GM18505 (cell line): ENCODE data around the gene ARFGAP1.

Experiments used
- ATAC-seq: cut with Tn5 transposase; IDR thresholded peaks from one replicate; pipeline ENCODE4 v1.9.1; 2021; ENCODE audit not compliant: unreplicated experiment
- POLR2A ChIP-seq: IDR thresholded peaks from 4 replicates; pipeline ENCODE4 v1.6.1; 2011; ENCODE audit warnings: borderline replicate concordance; ENCODE audit not compliant: insufficient read depth, insufficient read length; ENCODE audit errors: extremely low read depth

The ARFGAP1 gene

DNA sequence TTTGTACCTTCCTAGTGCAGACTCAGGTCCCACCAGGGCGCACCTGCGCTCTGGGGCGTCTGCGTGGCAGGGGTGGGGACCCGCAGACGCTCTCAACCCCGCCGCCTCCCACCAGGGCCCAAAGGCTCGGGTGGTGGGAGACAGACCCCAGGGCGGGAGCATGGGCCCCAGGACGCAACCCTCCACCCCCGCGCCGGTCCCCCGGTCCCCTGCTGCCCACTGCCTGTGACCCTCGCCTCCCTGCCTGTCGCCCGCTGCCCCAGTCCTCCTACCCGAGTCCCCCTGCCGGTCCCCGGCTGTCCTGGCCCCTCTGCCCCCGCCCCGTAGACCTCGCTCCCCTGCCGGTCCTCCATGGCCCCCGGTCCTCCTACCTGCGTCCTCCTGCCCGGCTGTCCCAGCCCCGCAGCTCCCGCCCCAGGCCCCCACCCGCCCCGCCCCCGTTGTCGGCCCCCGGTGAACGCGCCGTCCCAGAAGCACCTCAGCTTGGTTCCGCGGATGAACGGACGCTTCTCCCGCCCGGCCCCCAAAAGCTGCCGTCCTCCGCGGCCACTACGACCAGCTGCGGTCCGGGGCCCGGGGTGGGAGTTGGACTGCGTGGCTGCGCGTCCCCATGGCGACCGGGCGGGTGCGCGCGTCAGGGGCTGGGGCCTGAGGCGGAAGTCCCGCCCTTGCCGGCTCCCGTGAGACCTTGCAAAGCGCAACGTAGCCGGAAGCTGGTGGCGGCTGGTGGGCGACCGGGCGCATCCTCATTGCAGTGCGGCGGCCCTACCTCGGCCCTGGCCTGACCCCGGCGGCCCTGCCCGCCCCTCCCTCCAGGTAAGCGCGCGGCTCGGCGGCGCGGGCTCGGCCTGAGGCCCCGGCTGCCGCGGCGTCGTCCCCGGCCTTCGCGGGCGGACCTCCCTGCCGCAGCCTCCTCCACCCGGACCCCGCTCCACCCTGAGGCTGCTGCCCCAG is at the start of gene ARFGAP1:
ARFGAP1 (plus strand) TSS at position 709 of the 954 bp plus-strand sequence. CDS start 2,768 bp downstream, outside the sequence.
- ATAC-seq, result peak; percentile 90
- TF ChIP-seq POLR2A, result peak; percentile 83

DNA sequence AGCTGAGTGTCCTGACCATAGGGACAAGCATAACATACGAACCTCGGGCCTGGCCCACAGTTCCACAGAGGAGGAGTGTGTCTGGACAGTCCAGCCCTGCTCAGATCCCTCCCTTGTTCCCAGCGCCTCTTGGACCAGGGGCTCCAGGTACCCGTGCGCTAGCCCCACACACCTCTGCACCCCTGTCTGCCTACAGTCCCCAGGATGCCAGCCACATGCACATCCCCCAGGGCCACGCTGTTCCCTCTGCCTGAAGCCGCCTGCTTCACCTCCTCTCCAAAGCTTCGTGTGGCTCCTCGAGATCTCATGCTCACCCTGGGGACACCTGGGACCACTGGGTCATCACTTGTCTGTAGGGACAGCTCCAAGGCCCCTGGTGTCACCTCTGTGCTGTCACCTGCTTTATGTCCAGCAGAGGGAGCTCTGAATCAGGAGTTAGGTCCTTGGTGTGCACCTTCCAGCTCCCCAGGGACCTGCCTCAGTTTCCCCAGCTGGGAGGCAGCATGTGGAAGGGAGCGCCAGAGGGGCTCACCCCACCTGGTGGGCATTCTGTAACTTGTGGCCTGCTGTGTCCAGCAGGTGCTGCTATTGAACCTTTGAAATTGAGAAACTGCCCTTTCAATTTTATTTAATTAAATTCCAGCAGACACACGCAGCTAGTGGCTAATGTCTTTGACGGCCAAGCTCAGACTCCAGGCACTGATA is 49.3 kb upstream of the ARFGAP1 start:
- TF ChIP-seq POLR2A, result no peak
- ATAC-seq, result no peak

DNA sequence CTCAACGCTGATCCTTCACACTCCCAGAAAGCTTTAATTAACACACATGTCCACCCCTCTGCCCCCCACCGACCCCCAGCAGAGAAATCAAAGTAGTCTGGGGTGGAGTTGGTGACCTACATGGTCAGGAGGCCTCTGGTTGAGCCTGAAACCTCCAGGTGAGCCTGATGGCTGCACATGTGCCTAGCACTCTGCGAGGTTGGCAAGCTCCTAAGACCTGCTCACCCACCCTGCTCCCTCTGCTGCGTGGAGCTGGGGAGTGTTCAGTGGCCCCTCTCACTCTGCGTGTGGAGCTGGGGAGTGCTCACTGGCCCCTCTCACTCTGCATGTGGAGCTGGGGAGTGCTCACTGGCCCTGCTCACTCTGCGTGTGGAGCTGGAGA is 48.8 kb upstream of the ARFGAP1 start:
- no peak for ATAC-seq
- no peak for TF ChIP-seq POLR2A

DNA sequence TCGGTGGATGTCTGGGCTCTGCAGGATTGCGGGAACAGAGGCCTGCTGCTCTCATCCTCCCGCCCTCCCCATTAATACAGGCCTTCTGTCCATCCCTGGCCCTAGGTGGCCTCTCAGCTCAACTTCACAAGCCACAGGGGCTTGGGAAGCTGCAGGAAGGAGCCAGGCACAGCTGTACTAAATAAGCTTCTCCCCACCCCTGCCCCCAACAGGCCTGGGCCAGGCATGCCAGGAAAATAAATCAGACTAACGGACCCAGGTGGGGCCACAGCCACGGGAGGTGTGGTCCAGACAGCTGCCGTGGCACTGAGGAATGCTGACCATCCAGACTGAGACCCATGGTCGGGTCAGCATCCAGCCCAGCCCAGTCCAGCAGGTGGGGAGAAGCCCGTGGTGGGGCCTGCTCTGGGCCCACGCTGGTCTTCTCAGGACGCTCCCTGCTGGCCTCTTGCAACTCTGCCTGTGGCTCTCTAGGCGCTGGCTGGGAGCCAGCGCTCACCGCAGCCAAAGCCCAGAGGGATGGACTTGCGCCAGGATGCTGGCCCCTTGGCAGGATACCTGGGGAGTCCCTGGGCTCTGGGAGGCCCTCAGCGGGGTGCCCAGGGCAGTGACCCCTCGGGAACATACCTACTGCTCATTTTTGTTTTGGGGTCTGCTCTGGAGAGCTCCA is 48.1 kb upstream of the ARFGAP1 start:
- no peak for TF ChIP-seq POLR2A
- no peak for ATAC-seq

DNA sequence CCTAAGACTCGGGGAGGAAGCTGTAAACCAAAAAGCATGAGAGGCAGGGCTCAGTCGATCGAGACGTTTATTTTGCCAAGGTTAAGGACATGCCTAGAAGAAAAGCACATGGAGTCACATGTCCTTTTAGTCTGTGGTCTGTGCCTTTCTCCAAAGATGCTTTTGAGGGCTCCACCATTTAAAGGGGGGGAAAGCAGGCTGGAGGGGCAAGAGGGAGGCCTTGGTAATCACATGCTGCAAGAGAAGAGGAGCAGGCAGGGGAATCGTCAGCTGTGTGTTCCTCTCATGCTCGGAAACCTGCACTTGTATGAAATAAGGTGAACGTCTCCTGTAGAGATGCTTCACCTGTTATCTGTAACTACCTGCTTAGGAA is 47.5 kb upstream of the ARFGAP1 start:
- TF ChIP-seq POLR2A, result no peak
- ATAC-seq, result no peak

DNA sequence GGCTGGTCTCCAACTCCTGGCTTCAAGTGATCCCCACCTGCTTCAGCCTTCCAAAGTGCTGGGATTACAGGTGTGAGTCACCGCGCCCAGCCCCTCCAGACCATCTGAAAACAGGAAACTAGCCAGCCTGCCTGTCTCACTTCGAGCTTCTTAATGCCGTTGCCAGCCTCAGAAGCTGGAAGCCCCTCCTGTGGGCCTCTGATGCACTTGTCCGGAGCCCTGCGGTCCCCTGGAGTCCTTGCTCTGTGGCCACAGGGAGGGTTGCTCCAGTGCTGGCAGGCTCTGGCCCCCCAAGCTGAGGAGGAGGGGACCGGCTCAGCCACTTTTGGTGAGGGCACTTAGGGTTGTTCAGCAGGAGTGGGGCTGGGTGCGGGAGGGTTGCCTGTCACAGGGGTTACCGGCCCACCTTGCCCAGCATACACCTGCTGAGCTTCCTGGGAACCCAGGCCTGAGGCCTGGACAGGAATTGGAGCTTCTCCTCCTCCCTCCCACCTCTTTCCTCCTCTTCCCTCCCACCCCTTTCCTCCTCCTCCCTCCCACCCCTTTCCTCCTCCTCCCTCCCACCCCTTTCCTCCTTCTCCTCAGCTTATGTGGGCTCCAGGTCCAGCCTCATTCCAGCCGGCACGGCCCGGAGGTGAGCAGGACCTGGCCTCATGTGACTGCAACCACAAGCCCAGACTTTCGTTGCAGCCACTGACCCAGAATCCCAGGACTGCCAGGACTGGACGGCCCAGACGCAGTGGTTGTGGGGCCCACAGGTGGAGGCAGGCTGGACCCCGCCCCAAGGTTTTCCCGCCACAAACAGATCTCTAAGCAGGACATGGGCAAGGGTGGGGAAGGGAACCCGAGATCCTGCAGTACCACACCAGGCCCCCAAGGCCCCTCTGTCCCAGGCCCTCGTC is 46.3 kb upstream of the ARFGAP1 start:
- ATAC-seq, result no peak
- no peak for TF ChIP-seq POLR2A

DNA sequence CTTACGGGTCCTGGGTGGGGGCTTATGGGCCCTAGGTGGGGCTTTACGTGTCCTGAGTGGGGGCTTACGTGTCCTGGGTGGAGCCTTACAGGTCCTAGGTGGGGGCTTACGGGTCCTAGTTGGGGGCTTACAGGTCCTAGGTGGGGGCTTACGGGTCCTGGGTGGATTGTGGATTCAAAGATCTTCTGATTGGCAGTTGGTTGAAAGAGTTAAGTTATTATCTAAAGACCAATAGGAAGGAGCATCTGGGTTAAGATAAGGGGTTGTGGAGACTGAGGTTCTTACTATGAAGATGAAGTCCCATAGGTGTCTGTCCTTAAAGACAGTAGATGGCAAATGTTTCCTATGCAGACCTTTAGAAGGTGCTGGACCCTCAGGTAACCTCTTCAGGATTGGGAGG is 45.4 kb upstream of the ARFGAP1 start:
- TF ChIP-seq POLR2A, result no peak

DNA sequence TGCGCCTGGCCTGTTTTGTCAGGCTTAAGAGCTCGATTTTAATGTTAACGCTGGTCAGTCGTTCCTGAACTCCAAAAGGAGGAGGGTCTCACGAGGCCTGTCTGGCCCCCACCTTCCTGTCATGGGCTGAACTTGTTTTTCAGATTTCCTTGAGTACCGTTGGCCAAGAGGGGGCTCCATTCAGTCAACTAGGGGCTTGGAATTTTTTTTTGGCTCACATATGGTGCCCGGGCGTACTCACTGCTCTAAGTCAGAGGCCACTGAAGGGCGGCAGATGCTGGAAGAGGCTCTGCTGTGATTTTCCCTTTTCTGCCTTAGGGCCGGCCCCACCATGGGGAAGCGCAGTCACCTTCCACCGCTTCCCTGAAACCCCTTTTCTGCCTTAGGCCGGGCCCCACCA is 43.8 kb upstream of the ARFGAP1 start:
- TF ChIP-seq POLR2A, result no peak
- ATAC-seq, result no peak

More for the DNA sequence above, 45.4 kb upstream of the ARFGAP1 start:
- ATAC-seq, result no peak

DNA sequence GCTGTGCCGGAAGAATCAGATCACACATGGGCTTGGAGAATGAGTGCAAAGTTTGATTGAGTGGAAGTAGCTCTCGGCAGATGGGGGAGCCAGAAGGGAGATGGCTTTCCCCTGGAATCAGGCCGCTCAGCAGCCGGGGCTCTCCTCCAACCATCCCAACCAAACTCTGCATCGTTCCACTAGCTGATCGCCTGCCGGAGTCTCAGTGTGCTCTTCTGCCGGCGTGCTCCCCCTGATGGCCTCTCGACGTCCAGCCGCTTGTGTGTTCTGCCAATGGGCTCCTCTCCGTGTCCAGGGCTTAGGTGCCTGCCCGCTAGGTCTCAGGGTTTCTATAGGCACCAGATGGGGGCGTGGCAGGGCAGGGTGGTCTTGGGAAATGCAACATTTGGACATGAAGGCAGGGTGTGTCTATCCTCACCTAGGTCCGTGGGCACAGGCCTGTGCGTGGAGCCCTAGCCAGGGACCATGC is 41.8 kb upstream of the ARFGAP1 start:
- ATAC-seq, result no peak
- no peak for TF ChIP-seq POLR2A

DNA sequence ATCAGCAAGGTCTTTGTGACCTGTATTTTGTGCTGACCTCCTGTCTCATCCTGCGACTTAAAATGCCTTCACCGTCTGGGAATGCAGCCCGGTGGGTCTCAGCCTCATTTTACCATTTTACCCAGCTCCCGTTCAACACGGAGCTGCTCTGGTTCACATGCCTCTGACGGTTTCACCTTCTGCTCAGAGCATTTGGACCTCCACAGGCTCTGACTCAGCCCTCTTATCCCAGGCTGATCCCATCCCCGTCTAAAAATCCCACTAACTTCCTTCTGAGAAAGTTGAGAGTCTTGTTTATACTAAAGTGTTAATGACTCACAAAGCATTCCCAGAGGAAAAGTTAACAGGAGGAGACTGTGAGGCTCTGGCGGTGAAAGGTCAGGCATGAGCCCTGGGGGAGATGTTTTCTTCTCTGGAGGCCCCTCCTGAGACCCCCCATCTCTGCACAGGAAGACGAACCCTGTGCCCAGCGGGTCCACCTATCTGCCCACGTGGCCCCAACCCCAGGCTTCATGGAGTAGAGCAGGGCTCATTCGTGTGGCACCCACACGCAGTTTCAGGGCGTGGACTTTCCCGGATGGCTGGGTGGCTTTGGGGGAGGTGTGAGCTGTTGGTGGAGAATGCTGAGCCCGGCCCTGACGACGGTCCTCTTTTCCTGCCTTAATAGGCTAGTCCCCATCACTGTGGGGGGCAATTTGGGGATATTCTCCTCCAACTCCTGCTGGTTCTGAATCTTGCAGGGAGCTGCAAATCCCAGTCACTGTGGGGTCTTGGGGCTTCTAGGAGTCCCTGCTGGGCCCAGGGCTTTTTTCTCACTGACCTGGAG is 40.2 kb upstream of the ARFGAP1 start:
- no peak for ATAC-seq
- TF ChIP-seq POLR2A, result no peak

DNA sequence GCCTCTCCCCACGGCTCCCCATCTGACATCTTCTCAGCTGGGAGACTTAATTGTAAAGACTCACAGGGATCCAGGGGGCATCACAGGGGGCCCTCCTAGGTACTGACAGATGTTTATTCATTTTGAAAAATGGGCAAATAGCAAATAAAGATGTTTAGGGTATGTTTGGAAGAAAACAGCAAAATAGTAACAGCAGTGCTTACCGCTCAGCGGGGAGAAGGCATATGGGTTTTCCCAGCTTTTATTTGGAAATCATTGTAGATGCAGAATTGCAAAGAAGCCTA is 39.6 kb upstream of the ARFGAP1 start:
- TF ChIP-seq POLR2A, result no peak
- ATAC-seq, result no peak

DNA sequence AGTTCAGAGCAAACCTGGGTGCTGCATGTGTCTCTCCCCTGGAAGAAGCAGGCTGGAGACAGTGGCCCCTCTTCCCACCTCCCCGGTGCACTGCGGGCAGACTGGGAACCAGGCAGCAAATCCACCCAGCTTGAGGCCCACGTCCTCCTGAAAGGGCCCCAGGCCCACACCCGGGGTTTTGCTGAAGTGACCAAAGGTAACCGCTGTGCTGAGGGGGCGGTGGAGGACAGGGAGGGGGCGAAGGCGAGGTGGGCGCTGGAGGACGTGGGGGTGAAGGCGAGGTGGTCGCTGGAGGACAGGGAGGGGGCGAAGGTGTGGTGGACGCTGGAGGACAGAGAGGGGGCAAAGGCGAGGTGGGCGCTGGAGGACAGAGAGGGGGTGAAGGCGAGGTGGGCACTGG is 38.7 kb upstream of the ARFGAP1 start:
- no peak for TF ChIP-seq POLR2A
- no peak for ATAC-seq
